Activated CD8-positive, alpha-beta memory T cell treated with anti-CD3 and anti-CD28 coated beads, Interleukin-2, amount 10 ng/mL, durations not matched to agents 7 days and 5 days (primary cell): ENCODE data around the gene GPR142. TPM values are rescaled to one million over a fixed set of nuclear protein-coding genes. Genes with fewer than 3 reads are reported as not detected.

Experiments used
- ATAC-seq: fragments of 150-1000 bp; cut with Tn5 transposase; one replicate; pipeline ENCODE4 v1.10.0; 2021; ENCODE audit warnings: moderate library complexity
- CTCF ChIA-PET: fragments of 350-600 bp; sonication (Branson Sonifier 250); formaldehyde crosslinking; loops from one replicate; lab custom pipeline; 2021; ENCODE audit warnings: antibody characterized with exemption; lab: Charles Lee
- DNase-seq: peaks from one replicate; pipeline ENCODE4 v3.0.0-alpha.2; 2020
- H3K27ac Mint-ChIP-seq: one replicate; pipeline ENCODE4 v1.8.0; 2021; ENCODE audit warnings: mild to moderate bottlenecking, mixed read lengths
- H3K27me3 Mint-ChIP-seq: one replicate; pipeline ENCODE4 v1.8.0; 2021; ENCODE audit warnings: mixed read lengths
- H3K36me3 Mint-ChIP-seq: one replicate; pipeline ENCODE4 v1.8.0; 2021; ENCODE audit warnings: mild to moderate bottlenecking, mixed read lengths
- H3K4me1 Mint-ChIP-seq: one replicate; pipeline ENCODE4 v1.8.0; 2021; ENCODE audit warnings: mixed read lengths
- H3K4me3 Mint-ChIP-seq: one replicate; pipeline ENCODE4 v1.8.0; 2021; ENCODE audit warnings: mild to moderate bottlenecking, moderate library complexity, mixed read lengths
- H3K9me3 Mint-ChIP-seq: one replicate; pipeline ENCODE4 v1.8.0; 2022; ENCODE audit warnings: low read depth, mixed read lengths
- total RNA-seq, 2 experiments: library from RNA; stranded (reverse); gene quantifications; one replicate each; pipeline ENCODE4 v1.2.3, GENCODE V29; 2021

The GPR142 gene
- total RNA-seq, 2 experiments from 2014 or later: not detected

DNA sequence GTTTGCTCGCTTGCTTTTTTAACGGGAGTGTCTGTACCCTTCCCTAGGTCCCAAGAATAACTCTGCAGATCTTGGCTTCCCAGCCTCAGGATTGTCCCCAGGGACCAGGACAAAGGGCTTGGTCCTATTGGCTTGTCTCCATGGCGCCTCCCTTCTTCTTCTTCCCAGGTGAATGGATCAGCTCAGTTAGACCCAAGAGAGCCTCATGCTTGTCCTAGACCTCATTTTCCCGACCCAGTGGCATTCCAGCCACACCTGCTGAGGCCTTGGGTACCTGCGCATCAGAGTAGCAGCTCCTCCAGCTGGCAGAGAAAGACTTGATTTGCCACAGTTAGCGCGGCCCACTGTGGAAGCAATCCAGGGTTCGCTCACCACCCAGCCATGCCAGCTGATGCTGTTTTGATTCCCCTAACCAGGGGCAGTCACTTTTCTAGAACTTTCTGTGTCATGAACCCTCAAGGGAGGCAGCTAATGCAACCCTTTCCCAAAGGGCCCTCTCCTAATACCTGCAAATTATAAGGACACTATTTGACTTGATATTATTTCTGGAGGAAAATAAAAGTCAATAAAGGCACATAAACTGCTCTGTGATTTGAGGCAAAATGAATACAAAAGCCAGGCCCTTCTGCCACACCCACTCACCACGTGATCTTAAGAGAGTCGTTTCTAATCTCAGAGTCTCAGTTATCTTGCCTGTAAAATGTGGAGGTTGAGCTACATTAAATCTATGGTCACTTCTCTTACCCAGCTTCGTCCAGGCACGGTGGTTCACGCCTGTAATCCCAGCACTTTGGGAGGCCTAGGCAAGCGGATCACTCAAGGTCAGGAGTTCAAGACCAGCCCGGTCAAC lies 13.9 kb downstream of the GPR142 start:
- Mint-ChIP-seq H3K27ac (no peak overlapping the region), H3K9me3 (no peaks in the 10 kb centered on the region), H3K4me3 (no peak overlapping the region), H3K4me1 (peaks cover 10% of the 10 kb centered on the region), H3K27me3 (peaks cover 10% of the 10 kb centered on the region), H3K36me3 (no peaks in the 10 kb centered on the region)
- DNase-seq: no peak
- ATAC-seq: no peak
- CTCF ChIA-PET: interaction anchor here (0.8 to 6.9 kb wide), 9 partner anchors 10 to 151 kb away, joined by 3 to 74 read pairs (median 4); partner anchors contain the start of genes BTBD17 and GPR142

DNA sequence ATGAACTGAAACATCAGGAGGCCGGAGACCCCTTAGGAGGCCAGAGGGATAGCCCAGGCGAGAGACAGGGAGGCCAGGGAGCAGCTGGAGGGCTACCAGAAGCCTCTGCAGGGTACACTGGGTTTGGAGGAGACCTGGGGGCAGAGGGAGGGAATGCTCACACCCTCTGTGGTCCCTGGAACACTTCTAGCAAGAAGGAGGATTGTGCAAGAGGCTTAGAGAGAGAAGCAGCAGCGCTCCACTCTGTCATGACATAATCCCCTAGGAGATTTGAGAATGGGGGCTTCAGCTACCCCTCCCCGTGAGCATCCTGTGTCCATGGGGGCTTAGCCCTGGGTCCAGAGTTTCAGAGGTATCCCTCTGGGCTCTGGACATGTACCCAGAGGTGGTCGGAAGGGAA lies 15.8 kb downstream of the GPR142 start:
- H3K27me3 Mint-ChIP-seq: peaks cover 3% of the 10 kb centered on the region
- H3K27ac Mint-ChIP-seq: no peak overlapping the region

DNA sequence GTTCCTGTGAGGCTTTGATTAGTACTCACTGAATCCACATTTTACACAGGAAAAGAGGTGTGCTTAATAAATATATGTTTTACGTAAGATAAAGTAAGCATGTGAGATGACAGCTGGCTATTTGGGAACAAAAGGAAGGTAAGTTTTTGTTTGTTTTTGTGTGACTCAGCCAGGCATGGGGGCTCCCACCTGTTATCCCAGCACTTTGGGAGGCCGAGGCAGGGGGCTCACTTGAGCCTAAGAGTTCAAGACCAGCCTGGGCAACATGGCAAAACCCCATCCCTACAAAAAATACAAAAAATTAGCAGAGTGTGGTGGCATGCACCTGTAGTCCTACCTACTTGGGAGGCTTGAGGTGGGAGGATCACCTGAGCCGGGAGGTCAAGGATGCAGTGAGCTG lies 17.9 kb downstream of the GPR142 start:
- Mint-ChIP-seq H3K9me3 (no peaks in the 10 kb centered on the region), H3K36me3 (no peaks in the 10 kb centered on the region), H3K27ac (no peak overlapping the region), H3K27me3 (peaks cover 7% of the 10 kb centered on the region), H3K4me1 (peaks cover 2% of the 10 kb centered on the region), H3K4me3 (no peak overlapping the region)
- DNase-seq (no peak), ATAC-seq (no peak)
- CTCF ChIA-PET: interaction anchor here (1.0 kb wide), 2 partner anchors 9 to 51 kb away, joined by 3 to 5 read pairs; no protein-coding TSS in a partner anchor

More for the DNA sequence above, 15.8 kb downstream of the GPR142 start:
- CTCF ChIA-PET: interaction anchor here (6.9 kb wide), 1 partner anchor 14 kb away, joined by 72 read pairs; the partner anchor contains the start of gene GPR142
- H3K4me1 Mint-ChIP-seq: peaks cover 10% of the 10 kb centered on the region
- no peaks in the 10 kb centered on the region for H3K9me3 Mint-ChIP-seq
- H3K36me3 Mint-ChIP-seq: no peaks in the 10 kb centered on the region
- no peak for ATAC-seq
- no peak for DNase-seq
- no peak overlapping the region for H3K4me3 Mint-ChIP-seq

DNA sequence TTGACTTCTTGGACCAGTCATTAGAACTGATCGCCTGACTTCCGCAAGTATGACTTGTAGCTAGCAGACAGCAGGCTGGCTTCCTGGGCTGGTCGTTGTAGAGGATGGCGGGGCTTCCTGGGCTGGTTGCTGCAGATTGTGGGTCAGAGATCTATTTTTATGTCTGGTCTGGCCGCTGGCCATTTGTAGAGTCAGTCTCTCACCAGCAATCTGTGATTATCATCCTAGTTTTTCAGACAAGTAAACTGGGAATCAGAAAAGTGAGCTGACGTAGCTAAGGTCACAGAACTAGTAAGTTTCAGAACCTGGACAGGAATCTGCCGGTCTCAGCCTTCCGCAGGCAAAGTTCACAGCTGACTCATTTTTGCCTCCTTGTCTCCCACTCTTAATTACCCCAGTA lies 19.1 kb downstream of the GPR142 start:
- H3K9me3 Mint-ChIP-seq: no peaks in the 10 kb centered on the region
- peaks cover 13% of the 10 kb centered on the region for H3K27me3 Mint-ChIP-seq
- no peaks in the 10 kb centered on the region for H3K4me1 Mint-ChIP-seq
- CTCF ChIA-PET: no interaction called here
- H3K4me3 Mint-ChIP-seq: no peak overlapping the region
- ATAC-seq (no peak), DNase-seq (no peak)
- H3K36me3 Mint-ChIP-seq: no peaks in the 10 kb centered on the region
- H3K27ac Mint-ChIP-seq: no peak overlapping the region

DNA sequence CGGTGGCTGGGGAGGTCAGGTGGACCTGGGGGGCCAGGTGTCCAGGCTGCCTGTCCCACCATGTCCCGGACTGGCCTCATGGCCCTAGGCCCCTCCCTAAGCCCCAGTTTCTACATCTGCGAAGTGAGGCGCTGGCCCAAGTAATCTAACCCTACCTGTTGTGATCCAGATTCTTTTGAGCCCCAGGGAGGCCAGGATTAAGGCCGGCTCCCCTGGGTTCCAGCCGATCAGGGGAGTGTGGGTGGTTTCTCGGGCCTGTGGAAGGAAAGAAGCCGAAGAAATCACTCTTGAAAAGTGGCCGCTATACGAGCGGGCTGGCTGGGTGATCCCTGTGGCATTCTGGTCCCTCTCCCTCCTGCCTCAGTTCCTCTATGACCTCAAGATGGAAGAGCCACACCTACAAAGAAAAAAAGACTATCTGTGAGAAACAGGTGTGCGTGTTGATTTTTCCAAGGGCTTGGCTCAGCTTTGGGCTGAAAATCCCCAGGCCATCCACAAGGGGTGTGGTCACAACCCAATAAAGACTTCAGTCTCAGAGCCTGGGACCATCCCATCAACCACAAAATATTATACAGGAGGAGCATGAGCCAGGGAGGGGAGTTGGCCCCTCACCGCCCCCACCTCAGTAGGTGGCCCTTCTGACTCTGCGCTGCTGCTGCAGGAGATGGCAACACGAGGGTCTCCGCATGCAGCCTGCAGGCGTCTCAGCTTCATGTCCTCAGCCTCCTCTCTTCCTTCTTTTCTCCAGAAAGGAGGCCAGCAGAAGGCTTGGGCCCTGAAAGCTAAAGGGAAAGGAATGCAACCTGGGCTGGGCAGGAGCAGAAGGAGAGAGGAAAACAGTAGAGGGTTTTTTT lies 20.3 kb downstream of the GPR142 start:
- Mint-ChIP-seq H3K9me3 (no peaks in the 10 kb centered on the region), H3K4me3 (no peak overlapping the region), H3K27ac (no peak overlapping the region), H3K27me3 (peaks cover 17% of the 10 kb centered on the region), H3K36me3 (no peaks in the 10 kb centered on the region), H3K4me1 (no peaks in the 10 kb centered on the region)
- CTCF ChIA-PET: no interaction called here
- DNase-seq (no peak), ATAC-seq (no peak)

DNA sequence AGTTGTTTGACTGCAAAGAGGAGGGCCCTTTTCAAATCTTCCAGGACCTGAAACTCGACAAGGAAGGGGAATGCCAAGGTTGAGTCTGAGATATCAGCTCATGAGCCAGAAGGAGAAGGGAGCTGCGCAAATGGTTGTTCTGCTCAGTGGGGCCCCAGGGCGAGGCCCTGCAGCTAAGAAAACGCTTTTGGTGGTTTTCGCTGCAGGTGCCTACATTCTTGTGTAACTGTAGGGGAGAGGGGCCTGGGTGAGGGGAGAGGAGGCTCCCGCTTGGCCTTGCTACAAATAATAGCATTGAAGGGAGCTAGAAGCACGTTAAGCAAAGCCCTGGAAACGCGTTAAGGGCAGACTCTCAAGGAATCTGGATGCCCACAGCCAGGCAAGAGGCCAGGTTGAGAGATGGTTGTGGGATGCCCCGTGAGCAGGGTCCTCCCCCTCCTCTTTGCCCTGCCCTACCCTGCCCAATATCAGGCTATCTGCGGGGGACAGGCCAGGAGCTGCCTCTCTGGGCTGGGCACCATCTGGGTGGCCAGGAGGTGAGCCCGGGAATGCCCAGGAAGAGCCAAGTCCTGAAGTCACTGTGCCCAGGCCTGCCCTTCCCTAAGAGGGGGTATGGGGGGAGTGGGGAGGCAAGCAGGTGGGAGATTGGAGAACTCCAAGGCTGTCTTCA lies 21.9 kb downstream of the GPR142 start:
- CTCF ChIA-PET: interaction anchor here (1.2 kb wide), 1 partner anchor 10 kb away, joined by 6 read pairs; no protein-coding TSS in a partner anchor
- Mint-ChIP-seq H3K4me3 (no peak overlapping the region), H3K27ac (no peak overlapping the region), H3K4me1 (no peaks in the 10 kb centered on the region), H3K27me3 (peaks cover 17% of the 10 kb centered on the region), H3K36me3 (no peaks in the 10 kb centered on the region), H3K9me3 (no peaks in the 10 kb centered on the region)
- DNase-seq (no peak), ATAC-seq (no peak)

DNA sequence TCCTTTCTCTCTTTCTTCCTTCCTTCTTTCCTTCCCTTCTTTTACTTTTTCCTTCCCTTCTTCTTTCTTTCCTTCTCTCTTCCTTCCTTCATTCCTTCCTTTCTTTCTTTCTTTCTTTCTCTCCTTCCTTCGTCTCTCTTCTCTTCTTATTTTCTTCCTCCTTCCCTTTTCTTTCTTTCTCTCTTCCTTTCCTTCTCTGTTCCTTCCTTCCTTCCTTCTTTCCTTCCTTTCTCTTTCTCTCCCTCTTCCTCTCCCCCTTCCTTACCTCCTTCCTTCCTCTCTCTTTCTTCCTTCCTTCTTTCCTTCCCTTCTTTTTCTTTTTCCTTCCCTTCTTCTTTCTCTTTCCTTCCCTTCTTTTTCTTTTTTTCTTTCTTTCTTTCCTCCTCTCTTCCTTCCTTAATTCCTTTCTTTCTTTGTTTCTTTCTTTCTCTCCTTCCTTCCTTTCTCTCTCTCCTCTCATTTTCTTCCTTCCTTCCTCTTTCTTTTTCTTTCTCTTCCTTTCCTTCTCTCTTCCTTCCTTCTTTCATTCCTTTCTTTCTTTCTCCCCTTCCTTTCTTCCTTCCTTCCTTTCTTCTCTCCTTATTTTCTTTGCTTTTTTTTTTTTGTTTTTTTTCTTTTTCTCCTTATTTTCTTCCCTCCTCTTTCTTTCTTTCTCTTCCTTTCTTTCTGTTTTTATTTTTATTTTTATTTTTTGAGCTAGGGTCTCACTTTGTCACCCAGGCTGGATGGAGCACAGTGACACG lies 22.8 kb downstream of the GPR142 start:
- Mint-ChIP-seq H3K9me3 (no peaks in the 10 kb centered on the region), H3K4me1 (no peaks in the 10 kb centered on the region), H3K4me3 (no peak overlapping the region), H3K27ac (no peak overlapping the region), H3K27me3 (peaks cover 17% of the 10 kb centered on the region), H3K36me3 (no peaks in the 10 kb centered on the region)
- CTCF ChIA-PET: interaction anchor here (1.2 to 3.4 kb wide), 2 partner anchors 11 kb away, joined by 6 to 23 read pairs; no protein-coding TSS in a partner anchor
- DNase-seq (no peak), ATAC-seq (no peak)

DNA sequence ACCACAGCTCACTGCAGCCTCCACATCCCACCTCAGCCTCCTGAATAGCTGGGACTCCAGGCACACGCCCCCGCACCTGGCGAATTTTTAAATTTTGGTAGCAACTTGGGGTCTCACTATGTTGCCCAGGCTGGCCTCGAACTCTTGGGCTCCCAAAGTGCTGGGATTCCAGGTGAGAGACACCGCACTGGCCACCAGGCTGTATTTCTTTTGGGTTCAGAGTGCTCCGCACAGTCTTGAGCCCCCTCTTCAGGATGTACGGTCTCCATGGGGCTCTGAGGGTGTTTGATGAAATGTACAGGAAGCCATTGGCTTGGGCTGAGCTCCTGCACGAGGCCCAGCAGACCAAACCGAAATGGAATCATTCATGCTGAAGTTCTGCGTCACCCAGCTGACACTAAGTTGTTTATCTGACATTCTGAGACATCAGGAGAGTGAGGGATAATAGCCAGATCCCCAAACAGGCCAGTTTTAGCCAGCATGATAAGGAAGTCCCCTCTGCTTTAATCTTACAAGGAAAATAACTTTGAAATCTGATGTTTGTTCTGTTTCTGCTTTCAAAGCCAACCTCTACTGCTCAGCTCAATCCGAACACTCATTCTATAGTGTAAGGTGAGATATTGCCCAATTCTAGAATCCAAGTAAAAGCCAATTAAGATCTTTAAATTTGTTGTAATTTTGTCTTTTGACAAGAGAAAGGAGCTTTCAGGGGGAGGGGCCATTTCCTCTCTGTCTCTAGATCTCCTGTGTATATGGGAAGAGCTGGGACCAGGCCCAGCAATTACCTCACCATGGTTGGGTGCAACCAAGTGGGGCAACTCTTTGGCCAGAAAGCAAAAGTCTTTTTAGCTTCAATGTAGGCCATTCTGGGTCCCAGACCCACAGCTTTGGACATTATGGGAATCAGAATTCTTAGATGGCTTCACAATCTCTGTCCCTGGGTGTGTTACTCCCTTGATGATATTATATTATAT lies 23.7 kb downstream of the GPR142 start:
- Mint-ChIP-seq H3K9me3 (no peaks in the 10 kb centered on the region), H3K4me3 (no peak overlapping the region), H3K4me1 (no peaks in the 10 kb centered on the region), H3K27me3 (peaks cover 17% of the 10 kb centered on the region), H3K27ac (no peak overlapping the region), H3K36me3 (no peaks in the 10 kb centered on the region)
- DNase-seq: no peak
- CTCF ChIA-PET: interaction anchor here (0.7 to 3.4 kb wide), 5 partner anchors 11 to 67 kb away, joined by 3 to 23 read pairs (median 4); no protein-coding TSS in a partner anchor
- no peak for ATAC-seq

DNA sequence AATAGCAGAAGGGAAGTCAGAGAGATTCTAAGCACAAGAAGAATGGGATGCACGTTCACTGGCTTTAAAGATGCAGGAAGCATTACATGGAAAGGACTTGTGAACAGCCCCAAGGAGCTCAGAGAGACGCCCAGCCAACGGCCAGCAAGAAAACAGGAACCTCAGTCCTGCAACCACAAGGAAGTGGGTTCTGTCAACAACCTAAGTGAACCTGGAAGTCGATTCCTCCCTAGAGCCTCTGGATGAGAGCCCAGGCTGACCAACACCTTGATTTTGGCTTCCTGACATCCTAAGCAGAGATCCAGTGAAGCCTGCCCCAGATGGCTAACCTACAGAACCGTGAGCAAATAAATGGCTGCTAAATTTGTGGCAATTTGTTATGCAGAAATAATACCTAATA lies 24.5 kb downstream of the GPR142 start:
- H3K27ac Mint-ChIP-seq: no peak overlapping the region

DNA sequence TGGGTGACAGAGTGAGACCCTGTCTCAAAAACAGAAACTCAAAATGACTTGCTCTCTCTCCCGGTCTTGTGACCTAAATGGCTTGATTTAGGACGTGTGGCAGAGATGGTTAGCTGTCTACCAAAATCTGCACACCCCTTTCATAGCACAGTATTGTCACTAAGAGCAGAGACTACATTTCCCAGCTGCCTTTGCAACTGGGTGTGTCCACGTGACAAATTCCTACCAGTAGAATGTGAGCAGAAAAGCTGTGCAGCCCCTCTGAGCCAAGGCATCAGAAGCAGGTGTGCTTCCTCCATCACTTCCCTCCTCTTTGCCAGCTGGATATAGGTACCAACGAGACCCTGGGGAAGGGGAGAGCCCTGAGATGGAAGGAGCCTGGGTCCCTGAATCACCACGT lies 25.5 kb downstream of the GPR142 start:
- Mint-ChIP-seq H3K9me3 (no peaks in the 10 kb centered on the region), H3K27ac (no peak overlapping the region), H3K36me3 (no peaks in the 10 kb centered on the region), H3K4me3 (no peak overlapping the region), H3K27me3 (peaks cover 17% of the 10 kb centered on the region), H3K4me1 (no peaks in the 10 kb centered on the region)
- ATAC-seq: no peak
- CTCF ChIA-PET: interaction anchor here (0.9 to 3.4 kb wide), 3 partner anchors 9 to 25 kb away, joined by 3 to 23 read pairs (median 9); partner anchors contain the start of gene GPR142
- DNase-seq: no peak

More for the DNA sequence above, 24.5 kb downstream of the GPR142 start:
- peaks cover 17% of the 10 kb centered on the region for H3K27me3 Mint-ChIP-seq
- no peaks in the 10 kb centered on the region for H3K9me3 Mint-ChIP-seq
- CTCF ChIA-PET: interaction anchor here (1.1 to 3.4 kb wide), 4 partner anchors 12 to 66 kb away, joined by 3 to 23 read pairs (median 4); no protein-coding TSS in a partner anchor
- ATAC-seq (no peak), DNase-seq (no peak)
- H3K4me1 Mint-ChIP-seq: no peaks in the 10 kb centered on the region
- no peak overlapping the region for H3K4me3 Mint-ChIP-seq
- no peaks in the 10 kb centered on the region for H3K36me3 Mint-ChIP-seq

DNA sequence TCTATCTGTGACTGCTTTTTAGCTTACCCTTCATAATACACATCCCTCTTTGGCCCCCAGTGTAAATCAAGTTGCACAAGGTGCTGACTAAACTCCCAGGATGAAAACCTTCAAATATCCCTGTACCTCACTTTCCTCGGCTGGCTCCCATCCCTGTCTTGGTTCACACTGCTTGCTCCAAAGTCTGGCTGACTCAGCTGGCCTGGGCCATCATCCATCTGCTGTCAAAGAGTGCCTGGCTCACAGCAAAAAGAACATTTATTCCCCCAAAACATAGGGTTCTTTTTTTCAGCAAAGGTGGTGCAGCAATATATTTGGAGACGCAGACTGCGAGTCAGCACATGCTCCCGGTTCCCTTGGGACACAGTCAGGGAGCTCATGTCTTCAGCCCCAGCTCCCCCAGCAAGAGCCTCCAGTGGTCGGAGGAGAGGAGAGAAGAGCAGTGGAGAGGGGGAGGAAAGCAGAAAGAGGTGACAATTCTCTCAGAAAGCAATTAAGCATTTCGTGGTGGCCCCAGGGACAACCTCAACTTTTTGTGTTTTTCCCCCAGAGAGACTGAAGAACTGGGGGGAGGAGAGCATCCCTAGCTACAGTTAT lies 26.1 kb downstream of the GPR142 start:
- H3K36me3 Mint-ChIP-seq: no peaks in the 10 kb centered on the region
- no peak for DNase-seq
- no peak for ATAC-seq
- no peaks in the 10 kb centered on the region for H3K4me1 Mint-ChIP-seq
- H3K4me3 Mint-ChIP-seq: no peak overlapping the region
- H3K27me3 Mint-ChIP-seq: peaks cover 17% of the 10 kb centered on the region
- no peaks in the 10 kb centered on the region for H3K9me3 Mint-ChIP-seq
- no peak overlapping the region for H3K27ac Mint-ChIP-seq
- CTCF ChIA-PET: interaction anchor here (1.2 to 3.4 kb wide), 5 partner anchors 8 to 140 kb away, joined by 3 to 23 read pairs (median 9); partner anchors contain the start of gene GPR142
